HepG2 (cell line): ENCODE data around the gene KRTCAP3.

Source experiments
- BHLHE40 ChIP-seq: IDR thresholded peaks from 2 replicates; pipeline ENCODE4 v1.6.1; 2011; ENCODE audit warnings: low read length, improper control_type of control experiment
- CTCF ChIP-seq: sonication (generic); formaldehyde crosslinking; IDR thresholded peaks from 2 replicates; pipeline ENCODE4 v1.5.0; 2020; ENCODE audit warnings: mild to moderate bottlenecking, missing genetic modification reagents, moderate library complexity
- FOXO1 ChIP-seq: sonication (generic); formaldehyde crosslinking; IDR thresholded peaks from 2 replicates; pipeline ENCODE4 v1.4.0; 2020; ENCODE audit warnings: missing genetic modification reagents
- NFE2L2 ChIP-seq: fragments of 150-350 bp; IDR thresholded peaks from 2 replicates; pipeline ENCODE4 v1.6.1; 2014; ENCODE audit warnings: low read length
- NFKBIZ ChIP-seq: IDR thresholded peaks from 2 replicates; pipeline ENCODE4 v1.6.1; 2018; ENCODE audit warnings: missing genetic modification reagents, missing compliant biosample characterization
- NFYB ChIP-seq: sonication (generic); formaldehyde crosslinking; IDR thresholded peaks from 2 replicates; pipeline ENCODE4 v1.4.0; 2020; ENCODE audit warnings: missing genetic modification reagents
- NR1H2 ChIP-seq: sonication (generic); formaldehyde crosslinking; IDR thresholded peaks from 2 replicates; pipeline ENCODE4 v1.8.1; 2022; ENCODE audit warnings: low read depth, missing genetic modification reagents, borderline replicate concordance
- PLRG1 ChIP-seq: fragments of 450-650 bp; conservative IDR thresholded peaks from 2 replicates; pipeline ENCODE4 v1.6.1; 2016
- REXO4 ChIP-seq: sonication (generic); formaldehyde crosslinking; IDR thresholded peaks from 2 replicates; pipeline ENCODE4 v1.8.0; 2022; ENCODE audit warnings: missing genetic modification reagents, mild to moderate bottlenecking, borderline replicate concordance
- TF ChIP-seq, protein P1 (sequence below): sonication (generic); formaldehyde crosslinking; IDR thresholded peaks from 2 replicates; pipeline ENCODE4 v1.4.0; 2020; ENCODE audit warnings: low read depth, mild to moderate bottlenecking, missing genetic modification reagents
- TF ChIP-seq, protein P2 (sequence below): sonication (generic); formaldehyde crosslinking; IDR thresholded peaks from 2 replicates; pipeline ENCODE4 v1.4.0; 2020; ENCODE audit warnings: mild to moderate bottlenecking, low read depth, missing genetic modification reagents
- TF ChIP-seq, protein P3 (sequence below): IDR thresholded peaks from 2 replicates; pipeline ENCODE4 v1.6.1; 2016; ENCODE audit warnings: missing compliant biosample characterization, missing genetic modification reagents, borderline replicate concordance

GRCh38 chr2:27489498-27490397, 47.6 kb downstream of the KRTCAP3 start, which contains the start of gene IFT172:
- TF ChIP-seq FOXO1 (peak; percentile 56), NR1H2 (no peak), NFKBIZ (peak; percentile 50; the same call in 1 of the 2 replicates), PLRG1 (no peak), NFYB (CRISPR knock-in tag) (peak; percentile 65), REXO4 (no peak), BHLHE40 (peak; percentile 63; the same call in 1 of the 2 replicates), CTCF (CRISPR knock-in tag) (no peak), NFE2L2 (no peak)
- TF ChIP-seq, protein P1, sequence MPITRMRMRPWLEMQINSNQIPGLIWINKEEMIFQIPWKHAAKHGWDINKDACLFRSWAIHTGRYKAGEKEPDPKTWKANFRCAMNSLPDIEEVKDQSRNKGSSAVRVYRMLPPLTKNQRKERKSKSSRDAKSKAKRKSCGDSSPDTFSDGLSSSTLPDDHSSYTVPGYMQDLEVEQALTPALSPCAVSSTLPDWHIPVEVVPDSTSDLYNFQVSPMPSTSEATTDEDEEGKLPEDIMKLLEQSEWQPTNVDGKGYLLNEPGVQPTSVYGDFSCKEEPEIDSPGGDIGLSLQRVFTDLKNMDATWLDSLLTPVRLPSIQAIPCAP (CRISPR knock-in tag): no peak
- TF ChIP-seq, protein P2, sequence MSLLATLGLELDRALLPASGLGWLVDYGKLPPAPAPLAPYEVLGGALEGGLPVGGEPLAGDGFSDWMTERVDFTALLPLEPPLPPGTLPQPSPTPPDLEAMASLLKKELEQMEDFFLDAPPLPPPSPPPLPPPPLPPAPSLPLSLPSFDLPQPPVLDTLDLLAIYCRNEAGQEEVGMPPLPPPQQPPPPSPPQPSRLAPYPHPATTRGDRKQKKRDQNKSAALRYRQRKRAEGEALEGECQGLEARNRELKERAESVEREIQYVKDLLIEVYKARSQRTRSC (CRISPR knock-in tag): no peak; the same call in 1 of the 2 replicates
- TF ChIP-seq, protein P3, sequence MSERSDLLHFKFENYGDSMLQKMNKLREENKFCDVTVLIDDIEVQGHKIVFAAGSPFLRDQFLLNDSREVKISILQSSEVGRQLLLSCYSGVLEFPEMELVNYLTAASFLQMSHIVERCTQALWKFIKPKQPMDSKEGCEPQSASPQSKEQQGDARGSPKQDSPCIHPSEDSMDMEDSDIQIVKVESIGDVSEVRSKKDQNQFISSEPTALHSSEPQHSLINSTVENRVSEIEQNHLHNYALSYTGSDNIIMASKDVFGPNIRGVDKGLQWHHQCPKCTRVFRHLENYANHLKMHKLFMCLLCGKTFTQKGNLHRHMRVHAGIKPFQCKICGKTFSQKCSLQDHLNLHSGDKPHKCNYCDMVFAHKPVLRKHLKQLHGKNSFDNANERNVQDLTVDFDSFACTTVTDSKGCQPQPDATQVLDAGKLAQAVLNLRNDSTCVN (CRISPR knock-in tag): peak; percentile 15; the same call in 1 of the 2 replicates
